HG02588 (cell line): ENCODE data around the gene BRSK1.
A peak's percentile ranks its signal among the peaks of the same experiment; 100 is the strongest.
"Not testable (repeated sequence)": the region's sequence is repeated elsewhere in the genome, so short reads cannot be mapped to it uniquely, and the experiment has no call there.

Experiments
- ATAC-seq: cut with Tn5 transposase; IDR thresholded peaks from one replicate; pipeline ENCODE4 v1.9.1; 2021; ENCODE audit warnings: mild to moderate bottlenecking, moderate library complexity; ENCODE audit not compliant: unreplicated experiment

The BRSK1 gene

GRCh38 chr19:55325172-55325571 is 41.4 kb downstream of the BRSK1 start, which contains the start of gene TMEM150B:
TMEM150B (minus strand) TSS chr19:55325341; CDS start chr19:55321036, 4,305 bp downstream.
- ATAC-seq, result no peak

- not testable (repeated sequence) for ATAC-seq
Measured at GRCh38 chr19:55328774-55329318, 45.0 kb downstream of the BRSK1 start.

DNA sequence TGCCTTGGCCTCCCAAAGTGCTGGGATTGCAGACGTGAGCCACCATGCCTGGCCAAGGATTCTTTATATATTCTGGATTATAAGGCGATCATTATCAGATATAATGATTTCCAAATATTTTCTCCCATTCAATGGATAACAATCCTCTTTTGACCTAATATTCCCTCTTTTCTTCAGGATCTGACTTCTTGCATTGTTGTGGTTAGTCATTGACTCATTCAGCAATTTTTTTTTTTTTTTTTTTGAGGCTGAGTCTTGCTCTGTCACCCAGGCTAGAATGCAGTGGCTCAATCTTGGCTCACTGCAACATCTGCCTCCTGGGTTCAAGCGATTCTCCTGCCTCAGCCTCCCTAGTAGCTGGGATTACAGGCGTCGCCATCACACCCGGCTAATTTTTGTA is 46.0 kb downstream of the BRSK1 start:
- not testable (repeated sequence) for ATAC-seq

DNA sequence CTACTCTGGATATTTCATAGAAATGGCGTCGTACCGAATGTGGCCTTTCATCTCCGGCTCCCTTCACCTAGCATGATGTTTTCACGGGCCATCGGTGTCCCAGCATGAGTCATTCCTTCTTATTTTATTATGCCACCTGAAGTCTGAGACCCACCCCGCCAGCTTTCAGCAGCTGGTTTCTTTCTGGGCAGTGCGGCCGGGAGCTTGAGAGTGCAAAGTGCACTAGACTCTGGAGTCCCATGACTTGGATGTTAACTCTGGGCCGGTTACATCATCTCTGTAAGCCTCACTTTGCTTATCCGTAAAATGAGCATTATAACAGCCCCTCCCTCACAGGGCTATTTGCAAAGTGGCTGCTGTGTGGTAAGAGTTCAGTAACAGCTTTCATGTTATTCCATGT is 50.1 kb downstream of the BRSK1 start:
- no peak for ATAC-seq

DNA sequence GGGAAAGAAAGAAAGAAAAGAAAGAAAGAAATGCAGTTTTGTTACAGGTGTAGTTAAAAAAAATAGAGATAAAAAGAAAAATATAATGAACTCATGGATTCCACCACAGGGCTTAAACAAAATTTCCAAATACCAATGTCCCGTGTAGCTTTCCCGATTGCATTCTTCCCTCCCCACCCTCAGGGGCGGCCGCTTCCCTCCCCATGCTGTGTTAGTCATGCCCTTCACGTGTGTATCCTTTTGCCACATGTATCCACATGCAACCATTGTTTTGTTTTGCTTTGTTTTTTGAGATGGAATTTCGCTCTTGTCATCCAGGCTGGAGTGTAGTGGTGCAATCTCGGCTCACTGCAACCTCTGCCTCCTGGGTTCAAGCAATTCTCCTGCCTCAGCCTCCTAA is 52.3 kb downstream of the BRSK1 start:
- ATAC-seq, result no peak

- ATAC-seq, result peak; percentile 78
Measured at GRCh38 chr19:55339105-55339888, 55.5 kb downstream of the BRSK1 start, which contains the start of gene KMT5C. KMT5C (plus strand) TSS chr19:55339876; CDS start chr19:55341937, 2,061 bp downstream.

GRCh38 chr19:55339889-55340783 is 56.3 kb downstream of the BRSK1 start:
- ATAC-seq, result no peak

GRCh38 chr19:55340784-55341147 is 57.0 kb downstream of the BRSK1 start:
- ATAC-seq, result no peak

- ATAC-seq, result no peak
Measured at GRCh38 chr19:55341171-55341588, 57.4 kb downstream of the BRSK1 start.

- ATAC-seq, result no peak
Measured at GRCh38 chr19:55341595-55342531, 58.1 kb downstream of the BRSK1 start.

DNA sequence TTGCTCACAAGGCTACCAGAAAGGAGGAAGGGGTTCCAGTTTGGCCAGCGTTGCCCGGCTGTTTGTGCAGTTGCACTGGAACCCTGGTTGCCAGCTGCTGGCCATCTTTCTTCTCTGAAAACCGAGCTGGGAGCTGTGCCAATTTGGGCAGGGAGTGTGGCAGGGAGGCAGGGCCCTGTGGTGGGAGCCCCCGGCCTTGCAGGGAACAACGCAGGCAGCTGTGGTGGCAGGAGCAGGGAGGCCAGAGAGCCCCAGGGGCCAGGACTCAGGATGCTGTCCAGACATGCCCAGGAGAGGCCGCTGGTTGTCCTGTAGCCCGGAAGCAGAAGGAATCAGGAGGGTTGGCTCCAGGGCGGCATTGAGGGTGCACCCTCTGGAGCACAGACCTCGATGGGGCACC is 60.6 kb downstream of the BRSK1 start:
- no peak for ATAC-seq

DNA sequence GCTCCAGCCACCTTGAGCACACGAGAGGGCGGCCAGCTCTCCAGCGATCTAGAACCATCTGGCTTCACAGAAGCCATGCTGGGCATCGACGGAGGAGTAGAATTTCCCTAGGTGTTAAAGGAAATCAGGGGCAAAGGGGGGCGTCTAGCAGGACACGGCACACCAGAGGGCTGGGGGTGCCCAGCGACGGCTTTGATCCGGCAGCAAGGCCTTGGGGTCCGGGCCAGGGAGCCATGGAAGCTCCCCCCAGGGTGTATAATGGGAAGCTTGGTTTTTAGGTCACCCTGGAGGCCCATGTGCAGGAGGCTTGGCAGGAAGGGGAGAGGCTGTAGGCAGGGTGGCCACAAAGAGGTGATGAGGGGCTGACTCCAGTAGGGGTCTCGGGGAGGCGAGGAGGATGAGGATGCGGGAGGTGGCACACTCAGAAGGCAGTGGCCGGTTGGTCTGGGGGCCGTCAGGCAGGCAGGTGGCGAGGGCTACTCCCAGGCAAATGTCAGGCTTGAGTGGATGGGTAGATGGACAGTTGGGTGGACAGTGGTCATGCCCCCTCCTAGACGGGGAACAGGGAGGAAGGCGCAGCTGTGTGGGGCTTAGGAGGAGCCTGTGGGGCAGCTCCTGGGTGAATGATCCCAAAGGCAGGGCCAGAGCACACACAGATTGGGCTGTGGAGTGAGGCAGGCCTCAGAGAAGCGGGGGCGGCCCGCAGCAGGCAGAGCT is 61.5 kb downstream of the BRSK1 start:
- no peak for ATAC-seq

GRCh38 chr19:55345818-55346724 is 62.3 kb downstream of the BRSK1 start:
- ATAC-seq, result no peak

DNA sequence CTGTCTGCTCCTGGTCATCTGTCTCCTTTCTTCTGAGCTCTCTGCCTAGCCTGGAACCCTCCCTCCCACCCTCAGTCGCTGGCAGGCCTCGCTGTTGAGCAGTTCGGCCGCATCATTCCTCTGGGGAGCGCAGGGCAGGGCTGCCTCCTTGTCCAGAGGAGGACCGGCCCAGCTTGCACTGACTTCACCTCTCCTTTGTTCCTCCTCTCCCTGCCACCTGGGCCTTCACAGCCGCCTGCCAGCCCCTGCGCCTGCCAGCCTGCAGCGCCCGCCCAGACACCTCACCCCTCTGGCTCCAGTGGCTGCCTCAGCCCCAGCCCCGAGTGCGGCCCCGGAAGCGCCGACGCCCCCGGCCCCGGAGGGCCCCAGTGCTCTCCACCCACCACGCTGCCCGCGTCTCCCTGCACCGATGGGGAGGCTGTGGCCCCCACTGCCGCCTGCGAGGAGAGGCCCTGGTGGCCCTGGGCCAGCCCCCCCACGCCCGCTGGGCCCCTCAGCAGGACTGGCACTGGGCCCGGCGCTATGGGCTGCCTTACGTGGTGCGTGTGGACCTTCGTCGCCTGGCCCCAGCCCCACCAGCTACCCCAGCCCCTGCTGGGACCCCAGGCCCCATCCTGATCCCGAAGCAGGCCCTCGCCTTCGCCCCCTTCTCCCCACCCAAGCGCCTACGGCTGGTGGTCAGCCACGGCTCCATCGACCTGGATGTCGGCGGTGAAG is 63.1 kb downstream of the BRSK1 start:
- no peak for ATAC-seq

DNA sequence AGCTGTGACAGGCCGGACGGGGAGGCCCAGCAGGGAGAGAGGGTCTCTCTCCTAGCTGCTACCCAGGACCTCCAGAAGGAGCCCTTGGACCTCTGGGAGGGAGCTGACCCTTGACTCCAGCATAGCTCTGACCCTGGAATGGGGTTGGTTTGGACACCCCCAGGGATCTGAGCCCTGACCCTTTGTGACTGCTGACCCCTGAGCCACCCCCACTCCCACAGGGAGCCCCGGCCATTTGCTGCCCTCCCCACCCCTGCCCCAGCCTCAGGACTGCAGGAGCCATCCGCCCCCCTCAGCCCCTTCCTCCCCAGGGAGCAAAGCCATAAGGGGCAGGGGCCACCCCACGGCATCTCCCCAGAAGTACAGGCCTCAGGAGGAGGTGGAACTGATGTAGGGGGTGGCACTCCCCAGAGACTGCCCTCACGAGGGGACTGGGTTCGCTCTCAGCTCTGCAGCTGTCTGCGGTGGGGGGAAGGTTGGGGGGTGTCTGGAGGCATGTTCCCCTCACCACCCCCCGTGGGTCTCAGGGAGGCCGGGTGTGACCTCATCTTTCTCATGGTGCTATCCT is 63.7 kb downstream of the BRSK1 start:
- ATAC-seq, result no peak

GRCh38 chr19:55348317-55349034 is 64.7 kb downstream of the BRSK1 start:
- no peak for ATAC-seq
